Measurements from ENCODE around the gene SLX1A.

Gene SLX1A

GRCh38 chr16:30179195-30179594 is 14.5 kb upstream of the SLX1A start:
- no peak for DNase-seq (ENCODE audit: extremely low read depth, low read depth)
- TF ChIP-seq CTCF (IDR thresholded peaks at IDR 0.05; ENCODE audit: low read depth, low read length) = no peak

- no peak for TF ChIP-seq CTCF (IDR thresholded peaks at IDR 0.05; ENCODE audit: low read depth, low read length)
Observed at GRCh38 chr16:30179931-30180330, 13.7 kb upstream of the SLX1A start.

GRCh38 chr16:30180741-30181140 is 12.9 kb upstream of the SLX1A start:
- DNase-seq (ENCODE audit: extremely low read depth, low read depth) = no peak
- TF ChIP-seq CTCF (IDR thresholded peaks at IDR 0.05; ENCODE audit: low read depth, low read length) = no peak

More at GRCh38 chr16:30179931-30180330, 13.7 kb upstream of the SLX1A start:
- no peak for DNase-seq (ENCODE audit: extremely low read depth, low read depth)

- peak; percentile 23 for DNase-seq (ENCODE audit: extremely low read depth, low read depth)
Observed at GRCh38 chr16:30183233-30184095, 10.2 kb upstream of the SLX1A start, which contains the start of gene CORO1A. Gene CORO1A (plus strand): TSS chr16:30183602. CDS start chr16:30185210, 1,608 bp downstream.

GRCh38 chr16:30184096-30184890 is 9.4 kb upstream of the SLX1A start:
- TF ChIP-seq CTCF (IDR thresholded peaks at IDR 0.05; ENCODE audit: low read depth, low read length) = no peak
- DNase-seq (ENCODE audit: extremely low read depth, low read depth) = no peak

More at GRCh38 chr16:30183233-30184095, 10.2 kb upstream of the SLX1A start, which contains the start of gene CORO1A:
- no peak for TF ChIP-seq CTCF (IDR thresholded peaks at IDR 0.05; ENCODE audit: low read depth, low read length)

GRCh38 chr16:30184891-30185682 is 8.6 kb upstream of the SLX1A start:
- no peak for DNase-seq (ENCODE audit: extremely low read depth, low read depth)
- no peak for TF ChIP-seq CTCF (IDR thresholded peaks at IDR 0.05; ENCODE audit: low read depth, low read length)
